Nephron progenitor cell (in vitro differentiated cells): ENCODE measurements around the gene LAS1L.
"Not testable (repeated sequence)": the region's sequence is repeated elsewhere in the genome, so short reads cannot be mapped to it uniquely, and the experiment has no call there.

Experiments
- DNase-seq: peaks from one replicate; pipeline ENCODE4 v3.0.0; 2021
- H3K27ac Mint-ChIP-seq: 2 replicates; pipeline ENCODE4 v1.8.0; 2021; ENCODE audit warnings: mild to moderate bottlenecking, moderate library complexity, mixed read lengths
- H3K27me3 Mint-ChIP-seq: 2 replicates; pipeline ENCODE4 v1.8.0; 2021; ENCODE audit warnings: mild to moderate bottlenecking, low read depth, mixed read lengths; ENCODE audit not compliant: poor library complexity
- H3K36me3 Mint-ChIP-seq: 2 replicates; pipeline ENCODE4 v1.8.0; 2021; ENCODE audit warnings: low read depth, mixed read lengths
- H3K4me1 Mint-ChIP-seq: 2 replicates; pipeline ENCODE4 v1.8.0; 2021; ENCODE audit warnings: mixed read lengths
- H3K4me3 Mint-ChIP-seq: 2 replicates; pipeline ENCODE4 v1.8.0; 2021; ENCODE audit warnings: mild to moderate bottlenecking, moderate library complexity, mixed read lengths
- H3K9me3 Mint-ChIP-seq: 2 replicates; pipeline ENCODE4 v1.8.0; 2021; ENCODE audit warnings: mild to moderate bottlenecking, moderate library complexity, mixed read lengths
- CTCF ChIP-seq: fragments of 200-600 bp; sonication (generic); IDR thresholded peaks from 2 replicates; pipeline ENCODE4 v1.5.0; 2021; ENCODE audit warnings: antibody characterized with exemption

Gene LAS1L

GRCh38 chrX:65575022-65575421 is 40.4 kb upstream of the LAS1L start:
- H3K36me3 Mint-ChIP-seq, result no peaks in the 10 kb centered on the region
- no peak for TF ChIP-seq CTCF

DNA sequence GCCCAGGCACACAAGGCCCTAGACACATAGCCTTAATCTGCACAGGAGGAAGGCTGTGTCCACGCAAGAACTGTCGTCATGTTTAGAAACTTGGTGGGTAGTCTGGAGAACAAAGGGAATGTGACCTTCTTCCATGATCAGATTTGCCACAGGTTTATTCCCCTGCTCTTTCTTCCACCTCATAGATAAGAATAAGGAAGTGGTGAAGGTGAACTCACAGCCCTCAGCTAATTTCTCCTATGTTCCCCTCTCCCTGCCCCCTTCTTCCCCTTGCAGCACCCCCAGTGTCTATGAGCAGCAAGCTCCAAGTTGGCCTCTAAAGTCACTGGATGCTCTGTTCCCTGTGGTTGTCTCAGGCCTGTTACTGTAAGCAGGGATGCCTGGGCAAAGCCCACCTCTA is 39.8 kb upstream of the LAS1L start:
- H3K9me3 Mint-ChIP-seq, result peaks cover 50% of the 10 kb centered on the region
- H3K36me3 Mint-ChIP-seq, result no peaks in the 10 kb centered on the region
- no peaks in the 10 kb centered on the region for H3K27me3 Mint-ChIP-seq
- no peak overlapping the region for H3K27ac Mint-ChIP-seq
- H3K4me3 Mint-ChIP-seq, result no peak overlapping the region
- TF ChIP-seq CTCF, result no peak
- DNase-seq, result no peak
- H3K4me1 Mint-ChIP-seq, result peaks cover 7% of the 10 kb centered on the region

More at GRCh38 chrX:65575022-65575421, 40.4 kb upstream of the LAS1L start:
- peaks cover 7% of the 10 kb centered on the region for H3K4me1 Mint-ChIP-seq
- no peak for DNase-seq
- no peak overlapping the region for H3K4me3 Mint-ChIP-seq
- peaks cover 49% of the 10 kb centered on the region for H3K9me3 Mint-ChIP-seq
- H3K27ac Mint-ChIP-seq, result no peak overlapping the region
- H3K27me3 Mint-ChIP-seq, result no peaks in the 10 kb centered on the region

DNA sequence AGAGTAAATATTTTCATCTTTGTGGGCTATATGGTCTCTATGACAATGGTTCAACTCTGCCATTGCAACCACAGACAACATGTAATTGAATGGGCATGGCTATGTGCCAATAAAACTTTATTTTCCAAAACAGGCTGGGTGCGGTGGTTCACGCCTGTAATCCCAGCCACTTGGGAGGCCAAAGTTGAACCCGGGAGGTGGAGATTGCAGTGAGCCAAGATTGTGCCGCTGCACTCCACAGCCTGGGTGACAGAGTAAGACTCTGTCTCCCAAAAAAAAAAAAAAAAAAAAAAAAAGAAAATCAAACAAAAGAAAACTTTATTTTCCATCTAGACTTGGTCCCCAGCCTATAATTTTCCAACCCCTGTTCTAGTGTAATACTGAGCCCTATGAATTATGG is 38.4 kb upstream of the LAS1L start:
- no peak overlapping the region for H3K4me3 Mint-ChIP-seq
- no peaks in the 10 kb centered on the region for H3K36me3 Mint-ChIP-seq
- H3K27me3 Mint-ChIP-seq, result no peaks in the 10 kb centered on the region
- peaks cover 7% of the 10 kb centered on the region for H3K4me1 Mint-ChIP-seq
- peaks cover 50% of the 10 kb centered on the region for H3K9me3 Mint-ChIP-seq
- H3K27ac Mint-ChIP-seq, result no peak overlapping the region
- no peak for DNase-seq
- TF ChIP-seq CTCF, result no peak

- DNase-seq, H3K36me3 Mint-ChIP-seq, H3K4me3 Mint-ChIP-seq, H3K27ac Mint-ChIP-seq, H3K4me1 Mint-ChIP-seq: not testable (repeated sequence)
- Mint-ChIP-seq H3K9me3 (peaks cover 62% of the 10 kb centered on the region), H3K27me3 (peaks cover 15% of the 10 kb centered on the region)
Observed at GRCh38 chrX:65562850-65563249, 28.3 kb upstream of the LAS1L start.

GRCh38 chrX:65551489-65552339 is 17.1 kb upstream of the LAS1L start:
- TF ChIP-seq CTCF, result no peak

DNA sequence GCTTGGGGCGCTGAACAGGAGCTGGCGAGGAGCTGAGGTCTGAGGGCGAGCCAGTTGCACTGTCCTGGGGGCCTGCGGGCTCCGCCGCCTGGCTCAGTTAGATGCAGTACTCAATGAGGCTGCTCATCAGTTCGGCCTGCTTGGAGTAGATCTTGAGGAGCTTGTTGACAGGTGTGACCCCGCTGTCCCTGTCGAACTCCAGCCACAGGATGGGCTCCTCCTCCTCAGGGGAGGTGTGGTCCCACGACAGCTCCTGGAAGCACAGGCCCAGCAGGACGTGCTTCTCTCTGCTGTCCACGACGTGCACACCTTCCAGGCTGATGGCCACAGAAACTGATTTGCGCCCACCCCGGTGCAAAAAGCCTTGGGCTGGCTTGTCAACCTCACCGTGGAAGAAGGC is 16.5 kb upstream of the LAS1L start:
- peaks cover 66% of the 10 kb centered on the region for H3K9me3 Mint-ChIP-seq
- no peak overlapping the region for H3K4me3 Mint-ChIP-seq
- H3K36me3 Mint-ChIP-seq, result no peaks in the 10 kb centered on the region
- DNase-seq, result no peak
- no peaks in the 10 kb centered on the region for H3K4me1 Mint-ChIP-seq
- no peak for TF ChIP-seq CTCF
- H3K27me3 Mint-ChIP-seq, result peaks cover 3% of the 10 kb centered on the region
- H3K27ac Mint-ChIP-seq, result no peak overlapping the region

More at GRCh38 chrX:65551489-65552339, 17.1 kb upstream of the LAS1L start:
- H3K4me1 Mint-ChIP-seq, result no peaks in the 10 kb centered on the region
- no peak overlapping the region for H3K27ac Mint-ChIP-seq
- peaks cover 70% of the 10 kb centered on the region for H3K9me3 Mint-ChIP-seq
- peaks cover 3% of the 10 kb centered on the region for H3K27me3 Mint-ChIP-seq
- DNase-seq, result no peak
- no peaks in the 10 kb centered on the region for H3K36me3 Mint-ChIP-seq
- no peak overlapping the region for H3K4me3 Mint-ChIP-seq
